HG03460 (cell line): Measurements from ENCODE around the gene DHRS7B.
A peak's percentile ranks its signal among the peaks of the same experiment; 100 is the strongest.
"Not testable (repeated sequence)": the region's sequence is repeated elsewhere in the genome, so short reads cannot be mapped to it uniquely, and the experiment has no call there.

Experiments used
- ATAC-seq: cut with Tn5 transposase; IDR thresholded peaks from one replicate; pipeline ENCODE4 v1.9.1; 2021; ENCODE audit not compliant: unreplicated experiment

DHRS7B gene, protein sequence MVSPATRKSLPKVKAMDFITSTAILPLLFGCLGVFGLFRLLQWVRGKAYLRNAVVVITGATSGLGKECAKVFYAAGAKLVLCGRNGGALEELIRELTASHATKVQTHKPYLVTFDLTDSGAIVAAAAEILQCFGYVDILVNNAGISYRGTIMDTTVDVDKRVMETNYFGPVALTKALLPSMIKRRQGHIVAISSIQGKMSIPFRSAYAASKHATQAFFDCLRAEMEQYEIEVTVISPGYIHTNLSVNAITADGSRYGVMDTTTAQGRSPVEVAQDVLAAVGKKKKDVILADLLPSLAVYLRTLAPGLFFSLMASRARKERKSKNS

DNA sequence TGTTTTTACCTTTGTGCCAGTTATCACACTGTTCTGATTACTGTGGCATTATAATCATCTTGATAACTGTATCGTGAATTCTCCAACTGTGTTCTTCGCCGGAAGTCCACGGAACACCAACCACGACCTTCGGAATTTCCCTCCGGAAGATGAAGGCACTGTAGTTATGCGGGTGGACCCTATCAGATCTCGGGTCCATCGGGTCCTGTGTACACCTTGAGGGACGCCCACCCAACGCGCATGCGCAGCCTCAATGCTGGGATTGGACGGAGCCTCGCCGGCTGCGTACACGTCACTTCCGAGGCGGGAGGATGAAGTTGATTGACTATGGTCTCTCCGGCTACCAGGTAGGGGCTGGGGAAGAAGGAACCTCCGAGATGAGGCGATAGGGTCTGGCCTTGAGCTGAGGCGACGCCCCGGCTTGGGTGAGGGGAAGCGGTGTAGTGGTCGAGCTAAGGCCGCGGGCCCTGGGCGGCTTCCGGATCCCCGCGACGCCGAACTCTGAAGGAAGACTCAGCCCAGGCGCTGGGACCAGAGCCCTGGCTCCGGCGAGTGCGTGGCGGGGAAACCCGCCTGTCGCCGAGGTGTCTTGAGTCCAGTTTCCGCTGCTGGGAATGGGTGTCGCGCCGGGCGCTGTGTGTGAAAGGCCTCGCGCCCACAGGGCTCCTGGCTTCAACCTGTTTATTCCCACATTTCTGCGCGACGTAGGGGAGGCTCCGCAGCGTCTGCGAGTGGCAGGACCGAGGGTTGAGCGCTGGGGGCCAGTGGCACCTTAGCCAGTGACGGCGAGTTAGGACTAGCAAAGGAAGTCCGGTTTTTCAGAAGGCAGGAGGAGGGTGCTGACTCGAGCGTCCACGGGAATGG lies at the start of gene DHRS7B:
TSS of gene DHRS7B (plus strand) at position 320 of the 864 bp plus-strand sequence. CDS start at position 328, 8 bp downstream.
- ATAC-seq: peak; percentile 94

DNA sequence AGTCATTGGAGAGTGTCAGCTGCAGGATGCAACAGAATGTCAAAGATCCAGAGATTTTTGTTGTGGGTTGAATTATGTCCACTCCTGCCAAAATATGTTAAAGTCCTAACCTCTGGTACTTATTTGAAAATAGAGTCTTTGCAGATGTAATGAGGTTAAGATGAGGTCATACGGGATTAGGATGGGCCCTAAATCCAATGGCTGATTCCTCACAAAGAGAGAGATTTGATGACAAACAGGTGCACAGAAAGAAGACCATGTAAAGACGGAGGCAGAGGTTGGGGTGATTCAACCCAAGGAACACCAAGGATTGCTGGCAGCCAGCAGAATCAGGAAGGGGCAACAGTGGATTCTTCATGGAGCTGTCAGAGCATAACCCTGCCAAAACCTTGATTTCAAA lies 49.5 kb upstream of the DHRS7B start:
- ATAC-seq: no peak

GRCh38 chr17:21078016-21078780 lies 48.6 kb upstream of the DHRS7B start:
- ATAC-seq: no peak

- ATAC-seq: no peak
Measured at GRCh38 chr17:21079196-21079595, 47.6 kb upstream of the DHRS7B start.

DNA sequence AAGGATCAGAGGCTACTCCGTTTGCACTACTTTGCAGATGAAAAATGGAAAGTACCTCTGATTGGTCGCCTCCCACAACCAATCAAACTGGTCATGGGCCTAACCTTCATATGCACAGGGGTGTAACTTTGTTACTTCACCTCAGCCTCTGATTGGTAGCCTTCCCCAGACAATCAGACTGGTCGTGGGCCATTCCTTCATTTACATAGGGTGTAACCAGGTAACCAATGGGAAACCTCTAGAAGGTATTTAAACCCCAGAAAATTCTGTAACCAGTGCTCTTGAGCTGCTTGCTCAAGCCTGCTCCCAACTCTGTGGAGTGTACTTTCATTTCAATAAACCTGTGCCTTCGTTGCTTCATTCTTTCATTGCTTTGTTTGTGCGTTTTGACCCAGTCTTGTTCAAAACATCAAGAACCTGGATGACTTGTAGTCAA lies 44.7 kb upstream of the DHRS7B start:
- ATAC-seq: no peak

GRCh38 chr17:21085280-21085679 lies 41.5 kb upstream of the DHRS7B start:
- not testable (repeated sequence) for ATAC-seq

- ATAC-seq: no peak
Measured at GRCh38 chr17:21085707-21086106, 41.1 kb upstream of the DHRS7B start.

- ATAC-seq: no peak
Measured at GRCh38 chr17:21089145-21089544, 37.6 kb upstream of the DHRS7B start.

DNA sequence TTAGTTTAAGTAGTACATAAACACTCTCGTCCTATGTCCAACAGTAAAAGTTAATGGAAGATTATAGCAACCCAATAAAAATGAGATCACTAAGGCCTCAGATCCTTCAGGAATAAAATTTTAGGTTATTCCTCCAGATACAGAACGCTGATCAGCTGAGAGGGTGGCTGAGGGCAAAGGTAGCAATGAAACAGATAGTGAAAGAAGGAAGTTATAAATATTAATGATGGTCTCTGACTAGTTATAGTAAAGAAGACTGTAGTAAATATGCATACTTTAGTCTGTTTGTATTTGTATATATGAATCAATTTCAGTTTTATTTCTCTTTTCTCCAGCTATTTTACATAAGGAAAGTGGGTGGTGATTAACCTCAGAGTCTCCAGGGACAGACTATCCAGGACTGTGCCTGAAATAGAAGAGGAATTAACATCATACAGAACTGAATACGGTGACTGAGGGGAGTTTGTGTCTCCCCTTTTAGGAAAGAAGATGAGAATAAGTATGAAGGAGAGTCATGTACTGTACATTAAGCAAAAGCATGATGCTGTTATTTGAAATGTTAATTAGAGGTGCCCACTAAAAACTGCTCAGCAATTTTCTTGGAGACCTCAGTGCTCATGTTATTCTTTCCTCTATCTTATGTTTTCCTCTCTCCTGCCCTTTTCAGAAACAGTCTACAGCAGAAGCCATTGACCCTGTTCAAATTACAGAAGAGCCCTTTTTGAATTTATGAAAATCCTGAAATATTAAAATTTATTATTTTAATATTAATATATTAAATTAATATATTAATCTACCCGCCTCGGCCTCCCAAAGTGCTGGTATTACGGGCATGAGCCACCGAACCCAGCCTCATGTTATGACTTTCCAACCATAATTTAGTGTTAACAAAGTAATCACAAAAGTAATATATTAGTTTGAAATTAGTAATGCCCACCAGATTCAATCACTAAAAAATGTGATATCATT lies 36.5 kb upstream of the DHRS7B start:
- ATAC-seq: no peak

GRCh38 chr17:21090902-21091618 lies 35.7 kb upstream of the DHRS7B start:
- no peak for ATAC-seq

DNA sequence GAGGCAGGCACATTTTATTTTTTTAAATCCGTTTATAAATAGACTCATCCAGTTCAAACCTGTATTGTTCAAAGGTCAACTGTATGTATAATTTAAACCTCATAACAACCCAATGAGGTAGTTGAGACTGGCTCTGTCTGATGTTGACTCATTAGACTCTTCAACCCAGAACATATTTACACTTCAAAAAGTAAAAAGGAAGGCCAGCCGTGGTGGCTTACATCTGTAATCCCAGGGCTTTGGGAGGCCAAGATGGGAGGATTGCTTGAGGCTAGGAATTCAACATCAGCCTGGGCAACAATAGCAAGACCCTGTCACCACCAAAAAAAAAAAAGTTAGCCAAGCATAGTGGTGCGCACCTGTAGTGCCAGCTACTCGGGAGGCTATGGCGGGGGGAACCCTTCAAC lies 32.5 kb upstream of the DHRS7B start:
- ATAC-seq: no peak

- ATAC-seq: no peak
Measured at GRCh38 chr17:21095735-21096134, 31.0 kb upstream of the DHRS7B start.

GRCh38 chr17:21096874-21097273 lies 29.9 kb upstream of the DHRS7B start:
- no peak for ATAC-seq

DNA sequence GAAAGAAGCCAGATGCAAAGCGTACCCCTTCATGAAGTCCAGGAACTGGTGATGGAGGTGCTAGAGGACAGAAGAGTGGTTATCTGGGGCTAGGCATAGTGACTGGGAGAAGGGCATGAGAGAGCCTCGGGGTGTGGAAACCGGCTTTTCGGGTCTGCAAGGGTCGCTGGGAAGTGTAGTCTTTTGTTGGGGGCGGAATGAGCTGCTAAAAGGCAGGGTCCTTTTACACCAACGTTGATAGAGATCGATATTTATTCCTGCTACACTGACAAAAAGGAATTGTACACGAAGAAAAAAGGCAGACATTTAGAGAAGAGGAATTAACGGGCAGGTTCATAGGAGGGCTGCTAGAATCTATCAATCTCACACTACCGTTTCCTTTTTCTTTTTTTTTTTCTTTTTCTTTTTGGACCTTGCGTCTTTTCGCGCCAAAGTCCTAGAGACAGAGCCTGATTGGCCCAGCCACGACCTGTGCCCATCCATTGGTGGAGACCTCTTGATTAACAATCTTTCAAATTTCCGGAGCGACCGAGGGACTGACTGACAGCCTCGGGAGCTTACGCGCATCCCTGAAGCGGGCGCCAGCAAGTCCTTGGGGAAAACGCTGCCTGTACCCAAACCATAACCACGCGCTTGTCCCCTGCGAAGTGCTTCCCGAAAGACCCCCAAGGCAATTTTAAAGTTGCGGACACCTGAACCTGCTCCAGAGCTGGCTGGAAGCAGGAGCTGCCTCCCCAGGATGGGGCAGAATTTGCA lies 27.7 kb upstream of the DHRS7B start:
- peak; percentile 96 for ATAC-seq

DNA sequence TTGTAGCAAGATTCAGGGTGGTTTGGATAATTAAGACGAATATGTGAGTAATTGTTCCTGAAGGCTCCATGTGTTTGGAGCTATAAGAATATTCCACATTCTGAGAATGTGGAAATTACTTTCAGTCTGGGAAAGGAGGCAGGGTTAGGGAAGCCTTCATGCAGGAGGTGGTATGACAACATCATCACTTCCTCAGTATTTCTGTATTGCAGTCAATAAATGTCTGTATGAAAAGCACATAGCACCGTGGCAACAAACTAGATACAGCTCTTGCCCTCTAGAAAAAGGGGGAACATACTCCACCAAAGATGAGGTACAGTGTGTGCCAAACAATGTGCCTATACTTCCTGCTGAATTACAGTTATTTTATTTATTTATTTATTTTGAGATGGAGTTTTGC lies 26.1 kb upstream of the DHRS7B start:
- ATAC-seq: no peak

DNA sequence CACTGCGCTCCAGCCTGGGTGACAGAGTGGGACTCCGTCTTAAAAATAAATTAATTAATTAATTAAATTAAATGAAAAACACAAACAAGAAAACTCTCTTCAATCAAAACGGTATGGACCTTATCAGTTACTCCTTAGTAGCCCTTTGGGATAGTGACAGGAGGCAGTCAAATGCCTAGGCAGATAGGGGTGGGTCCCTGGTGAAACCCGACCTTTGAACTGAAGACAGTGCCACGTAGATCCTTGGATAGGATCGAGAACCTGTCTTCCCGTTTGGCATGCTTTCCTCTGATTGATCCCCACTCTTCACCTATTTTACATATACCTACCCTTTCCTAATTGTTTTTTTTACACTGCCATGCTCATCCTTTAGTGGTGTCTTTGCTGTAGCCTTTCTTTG lies 22.2 kb upstream of the DHRS7B start:
- no peak for ATAC-seq

- no peak for ATAC-seq
Measured at GRCh38 chr17:21105064-21105894, 21.5 kb upstream of the DHRS7B start.

DNA sequence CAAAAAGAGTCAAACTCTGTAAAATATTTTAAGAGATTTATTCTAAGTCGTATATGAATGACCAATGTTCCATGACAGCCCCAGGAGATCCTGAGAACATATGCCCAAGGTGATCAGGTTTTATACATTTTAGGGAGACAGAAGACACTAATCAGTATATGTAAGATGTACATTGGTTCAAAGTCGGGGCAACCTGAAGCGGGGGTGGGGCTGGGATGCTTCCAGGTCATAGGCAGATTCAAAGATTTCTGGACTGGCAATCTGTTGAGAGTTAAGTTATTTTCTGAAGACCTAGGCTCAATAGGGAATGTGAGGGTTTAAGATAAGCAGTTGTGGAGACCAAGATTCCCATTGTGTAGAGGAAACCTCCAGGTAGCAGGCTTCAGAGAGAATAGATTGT lies 20.4 kb upstream of the DHRS7B start:
- no peak for ATAC-seq
